Ureter (tissue), 1 donor: ENCODE results near the gene BOC. TPM values are rescaled to one million over a fixed set of nuclear protein-coding genes. Genes with fewer than 3 reads are reported as not detected.

Experiments
- DNase-seq: peaks from one replicate; pipeline ENCODE4 v3.0.0-alpha.2; 2020; ENCODE audit warnings: low spot score
- total RNA-seq: library from RNA; stranded (reverse); gene quantifications from one replicate; pipeline ENCODE4 v1.2.4, GENCODE V29; 2023
- donor health status: DM: yes; HTN: yes; CAD: no.

Gene BOC
- total RNA-seq, 1 donor from 2014 or later = 79.6 TPM

GRCh38 chr3:113223475-113224281, 12.3 kb downstream of the BOC start:
- DNase-seq = no peak

DNA sequence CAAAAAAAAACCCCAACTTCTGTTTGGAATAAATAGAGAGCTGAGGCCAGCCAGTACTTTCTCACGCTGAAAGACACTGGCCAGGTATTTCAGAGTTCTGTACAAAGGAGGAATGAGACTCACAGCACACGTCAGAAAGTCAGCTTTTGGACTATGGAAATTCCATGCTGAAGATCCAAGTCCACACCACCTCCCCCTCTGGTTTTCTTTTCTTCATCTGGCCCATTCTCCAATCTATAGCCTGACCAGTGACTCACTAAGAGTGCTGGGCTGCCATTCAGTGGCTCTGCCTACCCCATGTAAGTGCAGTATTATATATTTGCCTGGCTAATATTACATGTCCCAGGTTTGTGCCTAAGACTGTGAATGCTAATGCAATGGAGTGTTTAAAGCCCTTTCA, 13.9 kb downstream of the BOC start:
- DNase-seq = no peak

DNA sequence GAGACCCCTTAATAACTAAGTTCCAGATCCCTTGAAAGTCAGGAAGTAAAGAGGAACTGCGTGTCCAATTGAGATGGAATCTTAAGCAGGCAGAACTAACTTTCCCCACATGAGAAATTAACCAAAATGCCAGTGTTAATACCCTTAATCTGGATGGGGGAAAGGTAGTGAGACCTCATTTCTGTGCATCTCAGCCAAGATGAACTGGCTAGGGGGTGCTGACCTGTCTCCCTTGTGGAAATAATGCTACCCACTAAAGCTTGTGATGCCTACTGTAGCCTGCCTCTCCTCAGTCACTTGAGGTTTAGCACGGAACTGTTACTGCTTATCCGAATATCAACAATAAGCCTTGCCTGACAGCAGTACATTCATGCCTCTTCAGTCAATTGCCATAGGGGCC, 15.1 kb downstream of the BOC start:
- DNase-seq = no peak

GRCh38 chr3:113227146-113227545, 15.8 kb downstream of the BOC start:
- no peak for DNase-seq

- no peak for DNase-seq
Measured at GRCh38 chr3:113228498-113229286, 17.3 kb downstream of the BOC start.

DNA sequence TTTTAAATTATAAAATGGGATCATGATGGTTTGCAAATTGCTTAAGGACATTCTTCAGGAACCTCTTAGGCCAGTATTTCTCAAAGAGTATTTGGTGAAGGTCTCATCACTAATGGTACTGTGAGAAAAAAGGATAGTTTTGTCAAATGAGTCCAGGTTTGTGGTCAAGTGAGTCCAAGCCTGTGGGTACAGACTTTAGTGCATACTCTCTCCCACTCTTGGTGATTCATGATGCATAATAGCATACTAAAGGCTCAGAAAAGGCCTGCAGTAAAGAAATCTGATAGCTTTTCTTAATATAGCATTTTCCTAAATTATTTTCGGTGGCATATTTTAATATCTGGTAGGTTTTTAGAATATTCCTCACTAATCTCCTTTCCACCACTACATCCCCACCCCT, 20.0 kb downstream of the BOC start:
- no peak for DNase-seq

DNA sequence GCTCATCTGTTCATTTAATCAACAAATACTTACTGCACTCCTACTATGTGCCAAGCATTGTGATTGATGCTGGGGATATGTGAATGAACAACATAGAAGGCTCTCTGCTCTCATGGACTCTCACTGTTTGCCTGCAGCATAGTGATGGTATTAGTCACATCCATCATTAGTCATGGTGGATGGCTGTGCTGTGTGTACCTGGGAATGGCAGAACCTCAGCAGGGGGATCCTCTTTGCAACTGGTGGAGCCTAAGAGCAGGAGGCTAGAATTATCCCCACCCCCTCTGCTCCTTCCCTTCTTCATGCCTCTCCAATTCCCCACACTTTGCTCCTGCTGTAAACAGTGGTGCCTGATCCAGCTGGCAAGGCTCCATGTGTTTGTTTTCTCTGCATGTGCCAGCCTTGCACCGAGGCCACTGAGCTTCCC, 20.5 kb downstream of the BOC start:
- no peak for DNase-seq

DNA sequence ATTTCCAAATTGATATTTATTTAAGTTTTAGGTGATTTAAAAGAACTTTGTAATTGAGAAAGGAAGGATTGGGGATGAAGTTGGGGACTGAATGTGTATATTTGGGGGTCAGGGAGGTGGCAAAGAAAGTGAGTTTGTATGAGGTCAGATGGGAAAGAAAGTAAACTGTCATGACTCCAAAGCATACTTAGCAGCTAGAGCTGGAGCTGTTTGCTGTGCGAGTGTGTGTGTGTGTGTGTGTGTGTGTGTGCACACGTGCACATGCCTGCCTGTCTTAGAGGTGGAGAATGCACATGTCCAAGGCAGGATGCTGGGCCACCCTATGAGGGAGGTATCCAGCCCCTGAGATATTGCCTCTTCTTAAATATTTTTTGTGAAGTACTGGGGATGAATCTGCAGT, 21.0 kb downstream of the BOC start:
- no peak for DNase-seq

GRCh38 chr3:113233497-113233896, 22.1 kb downstream of the BOC start:
- DNase-seq = no peak

DNA sequence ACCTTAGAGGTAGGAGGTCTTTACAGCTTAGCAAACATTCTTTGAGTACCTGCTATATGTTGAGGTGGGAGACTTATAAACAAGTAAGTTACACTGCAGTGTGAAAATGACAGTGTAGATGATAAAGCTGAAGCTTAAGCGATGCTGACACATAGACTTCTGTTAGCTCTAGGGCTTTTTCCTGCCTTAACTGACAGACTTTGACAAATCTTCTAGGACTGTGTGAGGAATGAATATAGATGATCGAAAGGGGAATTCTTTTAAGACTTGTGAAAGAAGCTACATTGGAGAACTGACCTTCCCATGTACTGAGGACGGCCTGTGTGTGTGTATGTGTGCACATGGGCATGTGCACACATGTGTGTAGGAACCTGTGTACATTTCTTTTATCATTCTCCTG, 22.7 kb downstream of the BOC start:
- no peak for DNase-seq

- no peak for DNase-seq
Measured at GRCh38 chr3:113234688-113235260, 23.4 kb downstream of the BOC start.

DNA sequence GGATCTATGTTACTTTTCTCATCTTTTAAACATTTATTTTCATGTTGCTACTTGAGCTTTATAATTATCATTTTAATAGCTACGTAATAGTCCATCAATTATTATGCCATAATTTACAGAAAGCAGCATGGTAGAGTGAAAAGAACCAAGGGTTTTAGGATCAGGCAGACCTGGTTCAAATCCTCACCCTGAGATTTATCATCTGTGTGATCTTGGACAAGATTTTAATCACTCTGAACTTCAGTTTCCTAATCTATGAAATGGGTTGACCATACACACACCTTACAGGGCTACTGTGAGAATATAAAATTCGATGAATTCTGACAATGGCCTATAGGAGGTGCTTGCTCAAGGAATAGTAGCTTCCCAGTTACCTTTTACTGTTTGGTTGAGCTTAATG, 27.1 kb downstream of the BOC start:
- no peak for DNase-seq

DNA sequence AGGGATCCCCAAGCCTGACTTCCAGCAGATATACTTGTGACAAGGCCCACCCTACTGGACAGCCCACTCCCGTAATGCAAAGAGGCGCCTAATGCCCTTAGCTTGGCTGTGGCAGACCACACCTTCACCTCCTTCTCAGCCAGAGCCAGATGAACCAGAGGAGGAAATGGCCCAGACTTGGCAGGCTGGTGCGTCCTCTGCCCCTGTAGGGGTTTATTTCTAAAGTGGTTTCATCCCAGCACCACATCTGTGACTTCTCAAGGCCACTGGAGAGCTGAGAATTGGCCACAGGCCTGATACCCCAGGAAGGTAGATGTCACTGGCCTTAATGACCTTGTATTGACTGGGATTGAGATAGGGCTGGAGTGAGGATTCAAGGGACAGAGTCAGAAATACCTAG, 29.5 kb downstream of the BOC start:
- DNase-seq = no peak

GRCh38 chr3:113241292-113242095, 30.1 kb downstream of the BOC start:
- no peak for DNase-seq

DNA sequence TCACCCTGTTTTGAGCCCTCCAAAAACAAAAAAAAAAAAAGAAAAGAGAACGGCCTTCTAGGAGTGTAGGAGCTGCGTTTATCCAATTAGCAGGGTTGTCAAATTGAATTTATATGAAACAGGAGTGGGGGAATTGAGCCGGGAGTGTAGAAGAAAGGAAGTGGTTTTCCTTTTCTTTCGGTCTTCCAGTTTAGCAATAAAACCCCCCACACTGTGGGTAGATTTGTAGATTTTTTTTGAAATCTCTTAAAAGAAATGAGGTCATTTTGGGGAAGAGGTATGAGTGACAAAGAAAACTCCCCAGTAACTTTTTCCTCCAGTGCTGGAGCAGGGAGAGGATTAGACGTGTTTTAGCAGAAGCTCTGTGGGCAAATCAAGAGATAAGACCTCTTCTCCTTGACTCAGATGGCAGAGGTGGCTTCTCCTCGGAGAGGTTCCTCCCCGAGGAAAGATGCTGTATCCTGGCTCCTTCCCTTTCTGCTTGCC, 30.8 kb downstream of the BOC start:
- DNase-seq = no peak

DNA sequence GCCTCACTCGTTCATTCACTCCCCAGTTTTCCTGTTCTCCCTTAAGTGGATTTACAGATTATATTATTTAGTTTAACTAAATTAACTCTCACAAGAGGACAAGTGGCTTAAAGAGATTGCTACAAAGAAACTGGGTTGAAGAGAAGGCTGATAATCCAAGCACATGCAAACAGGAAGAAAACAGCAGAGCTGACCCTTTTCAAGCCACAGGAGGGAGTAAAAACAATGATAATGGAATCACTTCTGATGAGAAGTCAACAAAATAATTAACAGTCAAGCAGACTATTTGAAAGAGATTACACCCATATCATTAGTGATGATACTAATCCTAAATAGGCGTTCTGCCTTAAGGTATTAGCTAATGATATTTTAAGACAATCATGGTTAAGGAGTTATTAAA, 31.7 kb downstream of the BOC start:
- DNase-seq = no peak

DNA sequence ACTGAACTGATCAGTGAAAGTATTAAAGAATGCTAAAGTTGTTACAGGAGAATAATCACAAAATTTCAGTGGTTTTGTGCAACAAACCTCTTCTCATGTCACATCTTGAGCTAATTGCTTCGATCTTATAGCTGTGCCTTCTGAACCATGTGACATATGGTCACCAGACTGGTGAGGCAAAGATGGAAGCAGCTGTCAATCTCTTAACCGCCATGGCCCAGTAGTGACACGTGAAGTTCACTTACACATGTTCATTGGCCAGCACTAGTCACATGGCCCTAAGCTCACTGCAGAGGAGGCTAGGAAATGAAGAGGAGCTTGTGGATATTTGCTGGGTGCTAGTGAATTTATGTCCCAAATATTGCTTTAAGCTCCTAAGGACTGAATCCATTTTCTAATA, 32.5 kb downstream of the BOC start:
- no peak for DNase-seq

- no peak for DNase-seq
Measured at GRCh38 chr3:113245761-113246161, 34.4 kb downstream of the BOC start.

DNA sequence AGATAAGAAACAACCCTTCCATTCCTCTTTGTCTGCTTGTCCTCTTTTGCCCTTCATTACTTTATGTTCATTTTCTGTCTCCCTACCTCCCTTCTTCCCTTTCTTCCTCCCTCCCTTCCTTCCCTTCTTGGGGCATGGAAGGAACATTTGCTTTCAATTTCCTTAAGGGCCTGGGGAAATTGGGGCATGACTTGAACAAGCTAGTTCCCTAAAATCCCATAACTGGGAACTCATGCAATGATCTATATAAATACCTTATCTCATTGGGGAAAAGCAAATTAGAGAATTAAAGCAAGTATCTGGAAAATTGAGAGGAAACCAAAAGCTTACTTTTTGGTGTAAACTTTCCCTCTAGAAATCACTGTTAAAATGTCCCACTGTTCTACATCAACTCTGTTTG, 35.7 kb downstream of the BOC start:
- no peak for DNase-seq

- DNase-seq = no peak
Measured at GRCh38 chr3:113247675-113248458, 36.5 kb downstream of the BOC start.

GRCh38 chr3:113249111-113249510, 37.8 kb downstream of the BOC start:
- DNase-seq = no peak
